GF-D8 (cell line): ENCODE measurements around the gene LIN7A.

Experiments
- DNase-seq: peaks from one replicate; lab custom pipeline; 2025; lab: John Stamatoyannopoulos, UW

The LIN7A gene, protein sequence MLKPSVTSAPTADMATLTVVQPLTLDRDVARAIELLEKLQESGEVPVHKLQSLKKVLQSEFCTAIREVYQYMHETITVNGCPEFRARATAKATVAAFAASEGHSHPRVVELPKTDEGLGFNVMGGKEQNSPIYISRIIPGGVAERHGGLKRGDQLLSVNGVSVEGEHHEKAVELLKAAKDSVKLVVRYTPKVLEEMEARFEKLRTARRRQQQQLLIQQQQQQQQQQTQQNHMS

GRCh38 chr12:80937391-80938238, at the start of gene LIN7A:
Gene LIN7A, minus strand, starts transcription at chr12:80937934. Its CDS starts 212 bp downstream, at chr12:80937722.
- peak; percentile 62 for DNase-seq

- no peak for DNase-seq
Measured at GRCh38 chr12:80986224-80986623, 48.5 kb upstream of the LIN7A start.

DNA sequence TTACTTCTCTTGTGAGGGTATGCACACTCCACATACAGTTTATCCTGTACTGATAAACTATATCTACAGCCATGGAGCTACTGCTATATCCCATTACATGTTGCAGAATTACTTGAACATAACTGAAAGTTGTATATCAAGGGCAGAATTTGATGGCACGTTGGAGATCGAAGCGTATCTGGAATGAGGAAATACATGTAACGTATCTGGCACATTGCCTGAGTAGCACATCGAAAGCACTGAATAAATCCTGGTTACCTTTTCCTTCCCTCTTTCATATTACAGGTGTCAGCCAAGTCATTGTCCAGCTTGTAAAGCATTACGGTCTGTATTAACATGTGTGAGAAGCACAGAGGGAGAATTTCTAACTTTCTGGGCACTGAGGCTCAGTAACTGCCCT, 42.1 kb upstream of the LIN7A start:
- DNase-seq, result no peak

DNA sequence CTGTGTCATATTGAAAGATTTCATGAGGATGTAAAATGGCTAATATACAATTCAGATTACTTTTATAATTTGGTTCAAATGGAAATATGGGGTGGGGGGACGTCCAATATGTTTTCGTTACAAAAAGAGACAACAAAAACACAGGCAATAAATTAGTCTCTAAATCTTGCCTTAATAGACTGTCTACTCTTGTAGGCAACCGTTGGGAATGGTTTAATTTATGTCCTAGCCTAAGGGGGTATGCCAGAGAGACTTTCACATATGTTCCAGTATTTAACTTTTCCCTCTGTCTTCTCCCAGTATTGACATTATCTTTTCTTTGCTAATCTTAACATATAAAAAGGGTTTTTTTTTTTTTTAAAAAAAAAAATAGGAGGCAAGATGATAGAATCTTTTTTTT, 41.5 kb upstream of the LIN7A start:
- DNase-seq, result no peak

- no peak for DNase-seq
Measured at GRCh38 chr12:80977346-80977745, 39.6 kb upstream of the LIN7A start.

- no peak for DNase-seq
Measured at GRCh38 chr12:80968326-80968725, 30.6 kb upstream of the LIN7A start.

DNA sequence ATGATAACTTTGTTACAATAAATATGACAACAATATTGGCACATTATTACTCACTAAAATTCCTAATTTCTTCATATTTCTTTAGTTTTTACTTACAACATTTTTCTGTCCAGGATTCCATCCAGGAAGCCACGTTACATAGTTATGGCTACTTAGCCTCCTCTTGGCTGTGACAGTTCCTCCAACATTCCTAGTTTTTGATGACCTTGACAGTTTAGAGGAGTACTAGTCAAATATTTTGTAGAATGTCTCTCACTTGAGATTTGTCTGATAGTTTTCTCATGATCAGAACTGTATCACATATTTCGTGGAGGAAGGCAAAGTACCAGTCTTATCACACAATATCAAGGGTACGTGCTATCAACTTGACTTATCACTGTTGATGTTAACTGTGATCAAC, 29.8 kb upstream of the LIN7A start:
- no peak for DNase-seq

DNA sequence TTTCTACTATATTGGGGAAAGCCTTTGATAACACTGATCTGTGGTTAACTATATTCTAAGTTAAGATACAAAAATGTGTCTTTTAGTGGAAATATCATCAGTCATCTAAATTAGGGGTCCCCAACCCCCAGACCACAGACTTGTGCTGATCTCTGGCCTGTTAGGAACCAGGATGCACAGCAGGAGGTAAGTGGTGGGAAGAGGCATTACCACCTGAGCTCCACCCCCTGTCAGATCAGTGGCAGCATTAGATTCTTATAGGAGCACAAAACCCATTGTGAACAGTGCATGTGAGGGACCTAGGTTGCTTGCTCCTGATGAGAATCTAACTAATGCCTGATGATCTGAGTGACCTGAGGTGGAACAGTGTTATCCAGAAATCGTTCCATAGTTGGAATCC, 28.3 kb upstream of the LIN7A start:
- DNase-seq, result no peak

- DNase-seq, result no peak
Measured at GRCh38 chr12:80958162-80958561, 20.4 kb upstream of the LIN7A start.

DNA sequence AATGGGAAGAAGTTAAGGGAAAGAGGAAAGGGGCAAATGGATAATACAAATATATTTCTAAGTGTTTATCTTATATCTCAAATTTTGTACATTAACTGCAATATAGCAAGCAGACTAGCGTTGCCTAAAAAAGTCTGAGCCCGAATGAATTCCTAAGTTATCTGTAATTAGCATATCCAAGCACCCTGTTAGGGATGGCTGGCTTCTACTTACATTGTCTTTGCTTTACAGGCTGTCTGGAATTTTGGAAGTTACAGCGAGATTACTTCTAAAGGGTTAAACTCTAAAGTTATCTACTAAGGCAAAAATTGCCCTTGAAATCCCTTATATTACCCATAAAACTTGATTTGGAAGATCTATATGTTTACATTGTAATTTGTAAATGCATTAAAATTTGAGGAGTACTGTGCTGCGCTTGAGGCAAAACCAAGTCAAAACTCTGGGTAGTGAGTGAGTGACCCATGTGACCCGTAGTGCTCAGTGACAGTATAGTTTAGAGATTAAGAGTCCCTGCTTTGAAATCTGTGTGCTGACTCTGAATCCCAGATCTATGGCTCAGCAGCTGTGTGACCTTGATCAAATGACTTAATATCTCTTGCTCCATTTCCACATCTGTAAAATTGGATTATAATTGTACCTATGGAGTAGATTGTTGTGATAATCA, 17.3 kb upstream of the LIN7A start:
- DNase-seq, result no peak

DNA sequence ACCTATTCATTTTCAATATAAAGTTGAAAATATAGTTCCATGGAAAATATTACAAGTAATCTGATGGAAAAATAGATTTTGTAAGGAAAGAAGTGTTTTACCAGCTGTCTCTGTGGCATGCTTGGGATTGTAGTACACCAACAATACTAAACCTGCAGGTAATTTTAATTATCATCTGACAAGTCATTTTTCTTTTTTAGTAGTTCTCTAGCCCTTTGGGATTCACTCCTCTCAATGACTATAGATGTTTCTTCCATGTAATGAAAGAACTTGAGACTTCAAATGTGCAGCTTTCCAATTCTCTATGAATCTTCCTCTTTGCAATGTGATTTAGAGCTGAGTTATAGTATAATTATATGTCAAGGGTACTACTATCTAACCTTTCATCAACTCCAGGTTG, 14.7 kb upstream of the LIN7A start:
- DNase-seq, result no peak

DNA sequence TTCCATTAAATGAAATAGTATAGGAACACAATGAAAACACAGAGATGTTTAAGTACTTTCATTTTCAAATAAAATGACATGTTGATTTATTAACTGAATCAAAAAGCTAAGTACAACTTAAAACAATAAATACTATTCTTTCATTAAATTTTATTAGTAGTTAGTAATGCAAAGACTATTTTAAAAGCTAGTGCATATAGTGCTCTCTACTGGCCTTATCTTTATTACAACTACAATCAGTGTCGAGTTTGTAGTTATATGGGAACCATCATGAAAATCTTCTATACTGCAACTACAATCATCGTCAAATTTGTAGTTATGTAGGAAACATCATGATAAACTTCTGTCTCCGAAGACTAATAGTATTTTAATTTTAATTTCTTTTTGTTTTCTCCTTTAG, 8.9 kb upstream of the LIN7A start:
- no peak for DNase-seq

- DNase-seq, result no peak
Measured at GRCh38 chr12:80943338-80943737, 5.6 kb upstream of the LIN7A start.

DNA sequence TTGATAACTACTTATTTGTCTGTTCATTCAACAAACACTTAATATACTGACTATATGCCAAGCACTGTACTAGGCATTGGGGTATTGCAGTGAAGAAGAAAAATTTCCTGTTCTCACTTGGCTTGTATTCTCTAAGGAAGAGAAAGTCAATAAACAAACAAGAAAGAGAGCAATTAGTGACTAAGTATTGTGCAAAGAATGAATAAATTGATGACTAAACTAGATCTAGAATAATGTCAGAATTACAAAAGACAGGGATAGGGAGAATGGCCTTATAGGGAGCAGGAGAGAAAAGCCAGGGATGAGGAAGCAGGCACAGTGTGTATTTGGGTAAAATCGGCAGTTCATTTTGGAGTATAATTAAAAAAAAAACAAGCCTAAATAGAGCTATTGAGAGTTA, 4.2 kb upstream of the LIN7A start:
- no peak for DNase-seq

- peak; percentile 97 for DNase-seq
Measured at GRCh38 chr12:80939231-80939950, 1.7 kb upstream of the LIN7A start.

DNA sequence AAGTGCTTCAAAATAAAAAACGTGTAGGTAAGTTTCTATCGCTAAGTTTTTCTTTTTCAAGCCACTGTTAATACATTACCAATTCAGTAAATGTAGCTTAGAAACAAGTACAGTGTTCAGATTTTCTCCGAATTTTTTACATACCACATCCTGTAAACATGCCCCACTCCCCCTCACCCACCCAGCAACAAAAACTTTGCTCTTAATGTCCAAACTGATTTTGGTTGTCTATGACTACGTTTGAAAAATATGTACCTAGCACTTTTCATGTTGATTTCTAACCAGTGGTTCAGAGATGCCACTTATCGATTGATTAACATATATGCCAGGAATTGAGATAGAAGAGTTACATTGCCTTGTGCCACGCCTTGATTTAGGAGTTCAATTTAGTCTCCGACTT, 663 bp upstream of the LIN7A start:
- DNase-seq, result no peak

DNA sequence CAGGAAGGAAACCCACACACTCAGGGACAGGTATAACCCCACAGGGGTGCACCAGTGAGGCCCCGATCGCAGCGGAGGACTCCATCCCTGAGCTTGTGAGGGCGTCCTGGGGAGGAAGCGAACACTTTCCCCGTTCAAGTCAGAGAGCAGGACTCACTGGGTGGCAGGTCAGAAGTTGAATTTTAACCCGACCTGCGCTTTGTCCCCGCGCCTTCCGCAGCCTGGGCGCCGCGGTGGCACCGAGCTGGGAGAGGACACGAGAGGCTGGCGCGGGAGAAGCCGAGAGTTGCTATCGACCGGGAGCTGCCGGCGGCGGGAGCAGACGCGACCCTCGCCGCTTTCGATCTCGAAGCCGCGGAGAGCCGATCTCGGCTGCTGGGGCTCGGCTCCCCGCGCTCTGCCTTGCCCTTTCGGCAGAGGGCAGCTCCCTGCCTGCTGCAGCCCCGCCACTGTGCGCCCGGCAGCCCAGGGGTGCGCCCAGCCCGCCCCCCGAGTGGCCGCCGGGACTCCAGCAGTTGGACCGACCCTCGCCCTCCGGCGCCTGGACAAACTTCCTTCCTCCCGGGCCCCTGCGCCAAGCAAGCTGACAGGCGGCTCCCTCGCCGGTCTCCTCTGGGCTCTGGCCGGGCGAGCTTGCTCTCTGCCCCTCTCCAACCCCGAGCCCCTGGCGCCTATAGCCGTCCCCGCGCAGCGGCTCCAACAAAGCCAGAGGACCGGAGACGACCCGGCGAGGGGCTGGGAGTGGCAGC, 918 bp downstream of the LIN7A start:
- no peak for DNase-seq

- DNase-seq, result no peak
Measured at GRCh38 chr12:80936353-80936641, 1.4 kb downstream of the LIN7A start.

GRCh38 chr12:80935111-80935510, 2.6 kb downstream of the LIN7A start:
- DNase-seq, result no peak

DNA sequence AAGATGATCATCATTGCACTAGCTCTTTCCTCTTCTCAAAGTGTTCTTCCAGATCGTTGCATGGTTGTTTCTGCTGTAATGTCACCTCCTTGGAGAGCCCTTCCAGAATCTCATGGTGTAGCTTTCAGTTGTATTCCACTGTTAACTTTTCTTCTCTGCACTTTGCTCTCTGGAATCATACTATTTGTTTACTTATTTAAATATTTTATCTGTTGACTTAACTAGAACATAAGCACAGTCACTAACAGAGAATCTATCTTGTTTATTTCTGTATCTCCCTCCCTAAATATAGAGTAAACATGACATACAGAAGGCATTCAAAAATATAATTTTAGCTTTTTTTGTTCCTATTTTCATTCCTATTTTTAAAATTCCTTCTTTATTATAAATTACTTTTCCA, 11.8 kb downstream of the LIN7A start:
- DNase-seq, result no peak

GRCh38 chr12:80925237-80925636, 12.5 kb downstream of the LIN7A start:
- no peak for DNase-seq

DNA sequence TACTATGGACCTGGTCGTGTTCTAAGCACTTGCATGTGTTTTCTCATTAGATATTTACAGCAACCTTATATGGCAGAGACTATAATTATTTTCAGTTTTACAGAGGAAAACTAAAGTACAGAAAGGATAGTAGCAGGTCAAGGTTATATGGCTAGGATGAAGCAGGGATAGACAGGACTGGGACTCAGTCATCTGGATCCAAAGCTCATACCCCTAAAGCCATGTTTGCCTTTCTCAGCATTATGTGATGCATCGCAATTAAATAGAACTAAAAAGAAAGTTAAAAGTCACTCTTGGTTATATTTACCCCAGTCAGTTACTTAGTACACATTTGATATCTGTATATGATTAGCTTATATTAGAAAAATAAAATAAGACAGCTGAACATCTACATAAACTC, 13.3 kb downstream of the LIN7A start:
- no peak for DNase-seq
